NB4 (cell line): Measurements from ENCODE around the gene MDFI.

ENCODE experiments used
- DNase-seq: peaks from one replicate; pipeline ENCODE4 v3.0.0; 2010; ENCODE audit warnings: low read depth
- H3K4me3 ChIP-seq: one replicate; pipeline ENCODE4 v1.5.1; 2011; ENCODE audit warnings: mild to moderate bottlenecking, low read depth, low read length, moderate library complexity
- MYC ChIP-seq: IDR thresholded peaks from 2 replicates; pipeline ENCODE4 v1.6.1; 2011; ENCODE audit warnings: low read depth, low read length
- POLR2A ChIP-seq: IDR thresholded peaks from 2 replicates; pipeline ENCODE4 v1.6.1; 2011; ENCODE audit warnings: mild to moderate bottlenecking; ENCODE audit not compliant: insufficient read length; ENCODE audit errors: extremely low read depth
- TF ChIP-seq, protein P1 (sequence below): IDR thresholded peaks from 2 replicates; pipeline ENCODE4 v1.6.1; 2011; ENCODE audit warnings: low read depth, low read length
- TF ChIP-seq, protein P2 (sequence below): IDR thresholded peaks from one replicate; pipeline ENCODE4 v1.5.1; 2012; ENCODE audit warnings: low read depth, low read length

MDFI gene

DNA sequence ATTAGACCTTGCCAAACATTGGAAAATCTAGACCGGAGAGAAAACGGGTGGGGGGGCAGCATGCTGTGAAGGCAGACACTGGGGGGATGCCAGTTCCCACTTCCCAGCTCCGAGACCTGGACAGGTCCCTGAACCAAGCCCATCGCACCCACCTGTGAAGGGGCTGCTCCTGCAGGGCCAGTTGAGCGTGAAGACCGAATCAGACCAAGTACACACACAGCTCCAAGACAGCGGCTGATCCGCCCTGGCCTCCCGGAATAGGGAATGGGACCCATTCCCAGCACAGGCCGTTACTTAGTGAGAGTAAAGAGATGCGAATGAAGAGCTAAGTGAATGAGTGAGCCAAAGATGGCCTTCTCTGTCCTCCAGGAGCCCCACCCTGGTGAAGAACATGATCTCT is 41.5 kb upstream of the MDFI start:
- no peak overlapping the region for H3K4me3 ChIP-seq
- TF ChIP-seq POLR2A (no peak), MYC (no peak)
- TF ChIP-seq, protein P1, sequence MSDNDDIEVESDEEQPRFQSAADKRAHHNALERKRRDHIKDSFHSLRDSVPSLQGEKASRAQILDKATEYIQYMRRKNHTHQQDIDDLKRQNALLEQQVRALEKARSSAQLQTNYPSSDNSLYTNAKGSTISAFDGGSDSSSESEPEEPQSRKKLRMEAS = no peak
- TF ChIP-seq, protein P2, sequence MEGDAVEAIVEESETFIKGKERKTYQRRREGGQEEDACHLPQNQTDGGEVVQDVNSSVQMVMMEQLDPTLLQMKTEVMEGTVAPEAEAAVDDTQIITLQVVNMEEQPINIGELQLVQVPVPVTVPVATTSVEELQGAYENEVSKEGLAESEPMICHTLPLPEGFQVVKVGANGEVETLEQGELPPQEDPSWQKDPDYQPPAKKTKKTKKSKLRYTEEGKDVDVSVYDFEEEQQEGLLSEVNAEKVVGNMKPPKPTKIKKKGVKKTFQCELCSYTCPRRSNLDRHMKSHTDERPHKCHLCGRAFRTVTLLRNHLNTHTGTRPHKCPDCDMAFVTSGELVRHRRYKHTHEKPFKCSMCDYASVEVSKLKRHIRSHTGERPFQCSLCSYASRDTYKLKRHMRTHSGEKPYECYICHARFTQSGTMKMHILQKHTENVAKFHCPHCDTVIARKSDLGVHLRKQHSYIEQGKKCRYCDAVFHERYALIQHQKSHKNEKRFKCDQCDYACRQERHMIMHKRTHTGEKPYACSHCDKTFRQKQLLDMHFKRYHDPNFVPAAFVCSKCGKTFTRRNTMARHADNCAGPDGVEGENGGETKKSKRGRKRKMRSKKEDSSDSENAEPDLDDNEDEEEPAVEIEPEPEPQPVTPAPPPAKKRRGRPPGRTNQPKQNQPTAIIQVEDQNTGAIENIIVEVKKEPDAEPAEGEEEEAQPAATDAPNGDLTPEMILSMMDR = no peak
- DNase-seq = no peak

DNA sequence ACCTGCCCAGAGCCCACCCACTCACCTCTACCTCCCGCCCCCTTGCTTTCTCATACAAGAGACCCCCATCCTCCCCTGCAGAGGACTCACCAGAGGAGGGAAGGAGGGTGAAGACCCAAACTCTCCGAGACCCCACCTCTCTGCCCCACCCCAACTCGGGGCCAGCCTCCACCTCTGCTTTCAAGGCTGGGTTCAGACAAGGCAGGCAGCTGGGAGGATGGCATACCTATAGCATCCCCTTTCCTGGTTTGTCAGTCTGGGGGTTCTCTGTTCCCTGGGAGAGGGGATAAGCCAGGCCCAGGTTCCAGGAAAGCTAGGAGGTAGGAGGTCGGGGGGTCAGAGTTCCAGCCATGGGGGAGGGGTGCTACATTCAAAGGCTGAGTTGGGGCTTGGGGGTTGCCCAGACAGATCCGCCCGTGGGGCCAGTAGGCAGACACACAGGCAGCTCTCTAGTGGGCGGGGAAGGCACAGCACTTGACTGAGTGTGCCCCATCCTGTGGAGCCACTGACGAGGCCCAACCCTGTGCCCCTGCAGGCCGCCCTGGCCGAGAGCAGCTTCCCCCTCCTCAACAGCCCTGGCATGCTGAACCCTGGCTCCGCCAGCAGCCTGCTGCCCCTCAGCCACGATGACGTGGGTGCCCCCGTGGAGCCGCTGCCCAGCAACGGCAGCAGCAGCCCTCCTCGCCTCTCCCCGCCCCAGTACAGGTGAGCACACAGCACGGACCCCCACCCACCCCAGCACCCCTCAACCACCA is 40.8 kb upstream of the MDFI start:
- no peak overlapping the region for H3K4me3 ChIP-seq
- DNase-seq = no peak
- TF ChIP-seq, protein P2 = no peak
- TF ChIP-seq POLR2A (no peak), MYC (no peak)
- TF ChIP-seq, protein P1 = no peak

DNA sequence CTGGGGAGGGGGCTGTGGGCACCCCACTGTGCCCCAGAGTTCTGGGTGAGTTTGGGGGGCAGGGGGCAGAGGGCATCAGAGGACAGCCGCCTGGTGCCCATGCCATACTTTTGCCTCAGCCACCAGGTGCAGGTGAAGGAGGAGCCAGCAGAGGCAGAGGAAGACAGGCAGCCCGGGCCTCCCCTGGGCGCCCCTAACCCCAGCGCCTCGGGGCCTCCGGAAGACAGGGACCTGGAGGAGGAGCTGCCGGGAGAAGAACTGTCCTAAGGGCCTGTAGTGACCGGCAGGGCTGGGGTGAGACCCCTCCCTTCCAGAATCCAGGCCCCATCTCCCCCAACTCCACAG is 39.6 kb upstream of the MDFI start:
- no peak for DNase-seq
- H3K4me3 ChIP-seq = no peak overlapping the region
- no peak for TF ChIP-seq MYC

DNA sequence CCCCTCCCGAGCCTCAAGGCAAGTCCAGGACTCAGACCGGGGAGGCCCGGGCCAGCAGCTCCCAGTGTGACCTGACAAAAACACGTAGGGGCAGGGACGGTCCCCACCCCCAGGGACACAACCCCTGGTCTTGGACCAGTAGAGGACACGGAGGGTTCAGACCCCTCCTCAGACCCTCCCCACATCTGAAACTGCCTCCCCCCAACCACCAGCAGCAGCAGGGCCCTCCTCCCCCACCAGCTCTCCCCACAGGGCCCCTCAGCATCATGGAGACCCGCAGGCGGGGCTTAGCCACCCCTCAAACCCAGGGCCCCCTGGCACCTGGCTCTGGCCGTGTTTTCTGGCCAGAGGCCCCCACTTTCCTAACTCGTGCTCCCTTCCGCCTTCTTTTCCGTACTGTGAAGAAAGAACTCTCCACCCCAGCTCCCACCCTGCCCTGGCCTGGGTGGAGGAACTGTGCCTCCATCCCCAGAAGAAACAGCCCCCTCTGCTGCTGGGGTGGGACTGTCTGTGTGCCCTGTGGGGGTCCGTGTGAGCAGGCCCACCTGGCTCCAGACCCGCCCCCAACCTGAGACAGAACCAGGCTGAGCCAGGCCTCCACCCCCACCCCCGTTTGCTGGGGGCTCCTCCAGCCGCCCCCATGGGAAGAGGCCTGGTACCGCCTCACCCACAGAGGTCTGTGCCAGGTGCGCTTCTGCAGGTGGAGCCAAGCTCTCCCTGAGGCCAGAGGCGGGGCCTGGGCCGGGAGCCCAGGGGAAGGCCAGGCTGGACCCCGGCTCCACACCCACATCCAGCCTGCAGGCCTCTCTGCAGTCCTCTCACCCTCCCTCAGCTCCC is 39.0 kb upstream of the MDFI start:
- no peak for DNase-seq
- no peak for TF ChIP-seq POLR2A
- TF ChIP-seq, protein P1 = no peak
- no peak for TF ChIP-seq MYC
- TF ChIP-seq, protein P2 = no peak
- H3K4me3 ChIP-seq = no peak overlapping the region

DNA sequence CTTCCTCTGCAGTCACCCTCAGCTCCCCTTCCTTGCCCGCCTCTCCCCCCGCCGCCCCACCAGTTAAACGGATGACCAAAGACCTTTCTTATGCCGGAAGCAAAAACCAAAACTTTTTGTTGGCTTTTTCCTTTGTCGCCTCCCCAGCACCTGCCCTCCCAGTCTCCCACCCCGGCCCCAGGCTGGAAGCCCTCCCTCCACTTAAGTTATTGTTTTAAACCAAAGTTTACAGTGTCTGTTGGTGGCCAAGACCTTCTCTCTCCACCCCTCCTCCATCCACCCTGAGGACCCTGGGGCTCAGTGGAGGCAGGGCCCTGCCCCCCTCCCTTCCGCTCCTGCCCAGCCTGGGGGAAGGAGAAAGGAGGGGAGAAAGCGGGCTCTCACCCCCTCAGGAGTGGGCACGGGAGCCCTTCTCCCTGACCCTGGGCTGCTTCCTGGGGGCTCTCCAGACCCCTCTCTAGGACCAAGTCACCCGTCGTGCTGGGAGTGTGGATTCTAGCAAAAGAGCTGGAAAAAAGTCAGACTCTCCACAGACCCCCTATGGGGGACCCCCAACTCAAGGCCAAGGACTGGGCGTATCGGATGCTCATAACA is 38.3 kb upstream of the MDFI start:
- TF ChIP-seq, protein P2 = no peak
- TF ChIP-seq POLR2A (no peak), MYC (no peak)
- TF ChIP-seq, protein P1 = no peak
- DNase-seq = no peak
- no peak overlapping the region for H3K4me3 ChIP-seq
